Endodermal cell (in vitro differentiated cells): ENCODE measurements around the gene ZCCHC24. TPM values are rescaled to one million over a fixed set of nuclear protein-coding genes. Genes with fewer than 3 reads are reported as not detected.
A peak's percentile ranks its signal among the peaks of the same experiment; 100 is the strongest.

Experiments used
- DNase-seq: peaks from one replicate; pipeline ENCODE4 v3.0.0-alpha.2; 2017
- H3K27ac ChIP-seq: 2 replicates; pipeline ENCODE4 v1.5.1; 2013; ENCODE audit warnings: mild to moderate bottlenecking, low read depth, low read length, moderate library complexity
- H3K27me3 ChIP-seq: 2 replicates; pipeline ENCODE4 v1.6.1; 2013; ENCODE audit warnings: mild to moderate bottlenecking, low read length, moderate library complexity; ENCODE audit not compliant: insufficient read depth, control insufficient read depth, poor library complexity, severe bottlenecking
- H3K36me3 ChIP-seq: 2 replicates; pipeline ENCODE4 v1.7.0; 2013; ENCODE audit warnings: mild to moderate bottlenecking, low read length, moderate library complexity; ENCODE audit not compliant: control insufficient read depth, insufficient read depth
- H3K4me1 ChIP-seq: one replicate; pipeline ENCODE4 v1.7.0; 2013; ENCODE audit warnings: low read length; ENCODE audit not compliant: control insufficient read depth, insufficient read depth
- H3K4me3 ChIP-seq: 2 replicates; pipeline ENCODE4 v1.5.1; 2013; ENCODE audit warnings: mild to moderate bottlenecking, low read length, moderate library complexity
- H3K9ac ChIP-seq: 2 replicates; pipeline ENCODE4 v1.6.1; 2013; ENCODE audit warnings: mild to moderate bottlenecking, low read length, moderate library complexity; ENCODE audit not compliant: poor library complexity, severe bottlenecking; ENCODE audit errors: extremely low read depth
- H3K9me3 ChIP-seq: 2 replicates; pipeline ENCODE4 v1.6.1; 2013; ENCODE audit warnings: mild to moderate bottlenecking, low read length, moderate library complexity; ENCODE audit not compliant: control insufficient read depth
- H3K27ac Mint-ChIP-seq: 2 replicates; pipeline ENCODE4 v1.8.0; 2020; ENCODE audit warnings: mixed read lengths
- H3K27me3 Mint-ChIP-seq: 2 replicates; pipeline ENCODE4 v1.8.0; 2021; ENCODE audit warnings: mild to moderate bottlenecking, mixed read lengths; ENCODE audit not compliant: insufficient read depth
- H3K36me3 Mint-ChIP-seq: 2 replicates; pipeline ENCODE4 v1.8.0; 2020; ENCODE audit warnings: low read depth, mixed read lengths
- H3K4me1 Mint-ChIP-seq: 2 replicates; pipeline ENCODE4 v1.8.0; 2020; ENCODE audit warnings: mixed read lengths
- H3K4me3 Mint-ChIP-seq: 2 replicates; pipeline ENCODE4 v1.8.0; 2020; ENCODE audit warnings: mild to moderate bottlenecking, moderate library complexity, mixed read lengths
- H3K9me3 Mint-ChIP-seq: 2 replicates; pipeline ENCODE4 v1.8.0; 2020; ENCODE audit warnings: mild to moderate bottlenecking, mixed read lengths
- WGBS, 2 experiments: methylation state at CpG; one replicate each; pipeline versions ENCODE4 v1.1.5 to v1.1.7; 2013; ENCODE audit warnings: missing lambda C conversion rate in 2 of 2, mixed read lengths in 1 of 2; ENCODE audit not compliant: insufficient coverage in 1 of 2, insufficient read length in 1 of 2; 5-methylcytosine and 5-hydroxymethylcytosine counted together
- total RNA-seq, 2 donors: library from RNA; stranded (reverse); fragmentation: NEBNext Ultra II Directional in 1 of 2; extraction: Animal tissue kit (Norgen Biotek cat#: 25700) in 1 of 2; gene quantifications; 2 replicates in 1 of 2; 3 replicates in 1 of 2; pipeline ENCODE4 v1.2.1, GENCODE V29; 2021
- TF ChIP-seq, protein P1 (sequence below): fragments of 200-600 bp; sonication (generic); conservative IDR thresholded peaks from 2 replicates; pipeline ENCODE4 v1.5.0; 2021; ENCODE audit warnings: antibody characterized with exemption, mild to moderate bottlenecking

The ZCCHC24 gene
- total RNA-seq, 2 donors from 2014 or later = 7.6 to 10.7 TPM

DNA sequence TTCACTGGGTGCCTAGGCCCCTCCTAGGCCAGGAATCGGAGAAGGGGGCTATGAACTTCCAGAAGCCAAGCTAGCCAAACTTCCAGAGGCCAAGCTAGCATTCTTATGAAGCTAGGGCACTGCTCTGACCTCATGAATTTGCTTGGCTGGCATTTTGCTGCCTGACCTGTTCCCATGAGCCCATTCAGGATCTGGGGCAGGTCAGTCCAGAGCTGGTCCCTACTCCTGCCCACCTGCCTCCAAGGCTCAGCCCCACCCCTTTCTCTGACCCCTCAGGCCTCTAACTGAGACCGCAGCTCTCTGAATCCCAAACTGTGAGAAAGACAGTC is 99.4 kb downstream of the ZCCHC24 start:
- peaks cover 18% of the 10 kb centered on the region for H3K4me1 ChIP-seq
- H3K4me3 ChIP-seq = no peak overlapping the region
- peaks cover 15% of the 10 kb centered on the region for H3K36me3 ChIP-seq
- no peak overlapping the region for H3K27ac ChIP-seq
- no peak for DNase-seq
- Mint-ChIP-seq H3K4me1 (peaks cover 20% of the 10 kb centered on the region), H3K4me3 (no peak overlapping the region), H3K27me3 (peaks cover 18% of the 10 kb centered on the region), H3K36me3 (peaks cover 20% of the 10 kb centered on the region), H3K27ac (no peak overlapping the region), H3K9me3 (no peaks in the 10 kb centered on the region)
- no peaks in the 10 kb centered on the region for H3K27me3 ChIP-seq
- TF ChIP-seq, protein P1, sequence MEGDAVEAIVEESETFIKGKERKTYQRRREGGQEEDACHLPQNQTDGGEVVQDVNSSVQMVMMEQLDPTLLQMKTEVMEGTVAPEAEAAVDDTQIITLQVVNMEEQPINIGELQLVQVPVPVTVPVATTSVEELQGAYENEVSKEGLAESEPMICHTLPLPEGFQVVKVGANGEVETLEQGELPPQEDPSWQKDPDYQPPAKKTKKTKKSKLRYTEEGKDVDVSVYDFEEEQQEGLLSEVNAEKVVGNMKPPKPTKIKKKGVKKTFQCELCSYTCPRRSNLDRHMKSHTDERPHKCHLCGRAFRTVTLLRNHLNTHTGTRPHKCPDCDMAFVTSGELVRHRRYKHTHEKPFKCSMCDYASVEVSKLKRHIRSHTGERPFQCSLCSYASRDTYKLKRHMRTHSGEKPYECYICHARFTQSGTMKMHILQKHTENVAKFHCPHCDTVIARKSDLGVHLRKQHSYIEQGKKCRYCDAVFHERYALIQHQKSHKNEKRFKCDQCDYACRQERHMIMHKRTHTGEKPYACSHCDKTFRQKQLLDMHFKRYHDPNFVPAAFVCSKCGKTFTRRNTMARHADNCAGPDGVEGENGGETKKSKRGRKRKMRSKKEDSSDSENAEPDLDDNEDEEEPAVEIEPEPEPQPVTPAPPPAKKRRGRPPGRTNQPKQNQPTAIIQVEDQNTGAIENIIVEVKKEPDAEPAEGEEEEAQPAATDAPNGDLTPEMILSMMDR = no peak
- H3K9me3 ChIP-seq = no peaks in the 10 kb centered on the region
- no peak overlapping the region for H3K9ac ChIP-seq
- WGBS, 2 experiments = 92 to 94% methylated on average over 1 to 2 of the region's 2 CpGs

GRCh38 chr10:79345241-79346011 is 100.0 kb downstream of the ZCCHC24 start:
- no peak for DNase-seq
- WGBS, 2 experiments = 79 to 100% methylated on average over 2 to 5 of the region's 5 CpGs
- H3K27ac ChIP-seq = no peak overlapping the region
- H3K4me3 Mint-ChIP-seq = no peak overlapping the region
- H3K27ac Mint-ChIP-seq = peak overlapping the region; percentile 30
- TF ChIP-seq, protein P1 = no peak
- H3K36me3 Mint-ChIP-seq = peaks cover 17% of the 10 kb centered on the region
- H3K9me3 ChIP-seq = no peaks in the 10 kb centered on the region
- no peaks in the 10 kb centered on the region for H3K27me3 ChIP-seq
- peaks cover 10% of the 10 kb centered on the region for H3K36me3 ChIP-seq
- H3K9me3 Mint-ChIP-seq = no peaks in the 10 kb centered on the region
- H3K4me1 ChIP-seq = peaks cover 18% of the 10 kb centered on the region
- peaks cover 18% of the 10 kb centered on the region for H3K27me3 Mint-ChIP-seq
- no peak overlapping the region for H3K4me3 ChIP-seq
- no peak overlapping the region for H3K9ac ChIP-seq
- peaks cover 20% of the 10 kb centered on the region for H3K4me1 Mint-ChIP-seq

DNA sequence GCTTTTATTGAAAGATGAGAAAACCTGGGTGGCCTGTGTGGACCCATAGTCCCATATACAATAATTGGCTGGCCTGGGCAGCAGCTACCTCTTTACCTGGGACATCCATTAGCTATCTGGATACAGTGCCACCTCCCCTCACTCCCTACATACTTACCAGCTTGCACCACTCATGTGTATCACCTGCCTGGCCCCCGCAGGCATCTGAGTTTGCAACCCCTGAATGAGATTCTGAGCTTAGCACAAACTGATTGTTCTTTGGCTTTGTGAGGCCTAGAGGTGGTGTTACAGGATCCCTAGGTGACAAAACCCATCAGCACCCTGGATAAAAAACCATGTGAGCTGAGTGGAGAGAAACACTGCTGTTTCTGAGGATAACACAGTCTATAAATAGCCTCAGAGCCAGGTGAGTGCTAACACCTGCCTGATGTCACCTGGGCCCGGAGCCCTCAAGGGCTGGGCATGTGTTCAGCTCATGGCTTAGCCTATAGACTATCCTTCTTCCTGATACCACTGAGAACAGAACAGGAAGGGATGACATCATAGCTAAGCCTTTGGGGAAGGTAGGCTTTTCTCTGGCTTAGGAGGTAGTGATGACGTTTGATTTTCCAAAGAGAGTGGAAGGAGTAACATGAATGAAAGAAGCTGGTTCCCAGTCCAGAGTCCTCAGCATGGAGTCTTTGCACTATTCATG is 100.8 kb downstream of the ZCCHC24 start:
- Histone ChIP-seq H3K27ac (no peak overlapping the region), H3K27me3 (no peaks in the 10 kb centered on the region), H3K4me1 (peaks cover 18% of the 10 kb centered on the region), H3K9me3 (no peaks in the 10 kb centered on the region), H3K36me3 (peaks cover 2% of the 10 kb centered on the region), H3K9ac (no peak overlapping the region), H3K4me3 (no peak overlapping the region)
- Mint-ChIP-seq H3K27me3 (peaks cover 18% of the 10 kb centered on the region), H3K9me3 (no peaks in the 10 kb centered on the region), H3K4me1 (peaks cover 20% of the 10 kb centered on the region), H3K36me3 (peaks cover 9% of the 10 kb centered on the region), H3K27ac (peak overlapping the region; percentile 30), H3K4me3 (no peak overlapping the region)
- no peak for DNase-seq
- TF ChIP-seq, protein P1 = no peak
- 71 to 84% methylated on average over 1 to 3 of the region's 3 CpGs for WGBS, 2 experiments
